IMR-90 (cell line): Measurements from ENCODE around the gene F3.

Experiments
- CEBPB ChIP-seq: IDR thresholded peaks from 2 replicates; pipeline ENCODE4 v1.6.1; 2012; ENCODE audit warnings: low read depth, low read length, improper control_type of control experiment
- CTCF ChIP-seq: conservative IDR thresholded peaks from 2 replicates; pipeline ENCODE4 v1.5.1; 2012; ENCODE audit warnings: mild to moderate bottlenecking, low read depth, low read length, improper control_type of control experiment
- ELK1 ChIP-seq: fragments of 150-350 bp; IDR thresholded peaks from 2 replicates; pipeline ENCODE4 v1.6.1; 2016; ENCODE audit warnings: low read depth, mild to moderate bottlenecking, low read length, moderate library complexity, borderline replicate concordance
- POLR2A ChIP-seq: IDR thresholded peaks from 2 replicates; pipeline ENCODE4 v1.6.1; 2012; ENCODE audit warnings: mild to moderate bottlenecking, low read depth, low read length

- no peak for TF ChIP-seq POLR2A
- no peak for TF ChIP-seq CTCF
- no peak for TF ChIP-seq ELK1
- TF ChIP-seq CEBPB = no peak
Measured at GRCh38 chr1:94552071-94552586, 10.6 kb upstream of the F3 start.
